Suprapubic skin (tissue), 4 donors: ENCODE data around the gene ZG16. TPM values are rescaled to one million over a fixed set of nuclear protein-coding genes. Genes with fewer than 3 reads are reported as not detected.
"Not testable (repeated sequence)": the region's sequence is repeated elsewhere in the genome, so short reads cannot be mapped to it uniquely, and the experiment has no call there.

Experiments used
- DNase-seq, 2 donors: peaks; one replicate each; pipeline ENCODE4 v3.0.0-alpha.2; 2019; ENCODE audit warnings: low spot score in 2 of 2
- H3K27ac ChIP-seq: fragments of 200-600 bp; sonication (generic); one replicate; pipeline ENCODE4 v1.5.1; 2019
- H3K27me3 ChIP-seq: fragments of 200-600 bp; sonication (generic); one replicate; pipeline ENCODE4 v1.5.1; 2019
- H3K36me3 ChIP-seq: fragments of 200-600 bp; sonication (generic); one replicate; pipeline ENCODE4 v1.5.1; 2019
- H3K4me1 ChIP-seq: fragments of 200-600 bp; sonication (generic); one replicate; pipeline ENCODE4 v1.5.1; 2019
- H3K4me3 ChIP-seq: fragments of 200-600 bp; sonication (generic); one replicate; pipeline ENCODE4 v1.5.1; 2019; ENCODE audit warnings: mild to moderate bottlenecking
- H3K9me3 ChIP-seq: fragments of 200-600 bp; sonication (generic); one replicate; pipeline ENCODE4 v1.5.1; 2019
- EP300 ChIP-seq: sonication (generic); formaldehyde crosslinking; IDR thresholded peaks from one replicate; pipeline ENCODE4 v1.6.1; 2017; ENCODE audit warnings: antibody characterized with exemption
- POLR2A ChIP-seq, 2 donors: fragments of 450-650 bp; IDR thresholded peaks; one replicate each; pipeline ENCODE4 v1.6.1; 2017; ENCODE audit warnings: antibody characterized with exemption in 2 of 2, mild to moderate bottlenecking in 2 of 2, moderate library complexity in 2 of 2
- POLR2AphosphoS5 ChIP-seq, 3 donors: sonication (generic); formaldehyde crosslinking; IDR thresholded peaks; one replicate each; pipeline ENCODE4 v1.6.1; 2017; ENCODE audit warnings: antibody characterized with exemption in 3 of 3
- WGBS: methylation state at CpG from one replicate; pipeline ENCODE4 v1.1.5; 2018; 5-methylcytosine and 5-hydroxymethylcytosine counted together
- total RNA-seq, 4 donors: library from RNA; depleted of rRNA; stranded (reverse); fragments of >200 nt; gene quantifications; one replicate each; pipeline ENCODE4 v1.1.0, GENCODE V29; 2016
- TF ChIP-seq, protein P1 (sequence below), 2 donors: fragments of 200-600 bp in 1 of 2; fragments of 450-650 bp in 1 of 2; sonication (generic) in 1 of 2; IDR thresholded peaks; one replicate each; pipeline ENCODE4 v1.5.1; 2016 to 2019; ENCODE audit warnings: antibody characterized with exemption in 2 of 2, mild to moderate bottlenecking in 1 of 2, moderate library complexity in 1 of 2

Gene ZG16
- total RNA-seq, 4 donors from 2014 or later, result 0.89 TPM; not detected in 3

GRCh38 chr16:29745853-29746345 is 32.2 kb upstream of the ZG16 start, which contains the start of gene C16orf54:
Gene C16orf54 (minus strand): TSS chr16:29745990. CDS start chr16:29744951, 1,039 bp downstream.
- 53% methylated on average over 12 of the region's 12 CpGs for WGBS
- peak; percentile 82 to 86 for DNase-seq
- H3K9me3 ChIP-seq, result no peaks in the 10 kb centered on the region
- H3K4me3 ChIP-seq, result peak within 1 kb of the TSS; percentile 18
- TF ChIP-seq EP300, result no peak
- peak in 1 of 2 donors; percentile 31 for TF ChIP-seq POLR2A (IDR thresholded peaks at IDR 0.05)
- no peak within 1 kb of the TSS for H3K27ac ChIP-seq
- H3K27me3 ChIP-seq, result no peaks in the 10 kb centered on the region
- H3K36me3 ChIP-seq, result no peaks in the 10 kb centered on the region
- H3K4me1 ChIP-seq, result no peaks in the 10 kb centered on the region

DNA sequence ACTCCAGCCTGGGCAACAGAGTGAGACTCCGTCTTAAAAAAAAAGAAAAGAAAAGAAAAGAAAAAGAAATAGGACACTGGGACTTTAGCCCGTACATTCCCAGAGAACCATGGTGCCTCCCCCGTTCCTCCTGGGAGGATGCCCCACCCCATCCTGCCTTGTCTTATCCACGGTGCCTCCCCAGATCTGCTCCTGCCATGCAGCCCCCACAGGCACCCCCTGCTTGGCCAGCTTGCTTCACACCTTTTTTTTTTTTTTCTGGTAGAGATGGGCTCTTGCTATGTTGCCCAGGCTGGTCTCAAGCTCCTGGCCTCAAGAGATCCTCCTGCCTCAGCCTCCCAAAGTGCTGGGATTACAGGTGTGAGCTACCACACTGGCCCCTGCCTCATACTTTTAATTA is 31.5 kb upstream of the ZG16 start:
- not testable (repeated sequence) for DNase-seq, H3K36me3 ChIP-seq, H3K4me1 ChIP-seq, H3K27ac ChIP-seq, H3K9me3 ChIP-seq, H3K27me3 ChIP-seq, H3K4me3 ChIP-seq
- 74% methylated on average over 4 of the region's 4 CpGs for WGBS

DNA sequence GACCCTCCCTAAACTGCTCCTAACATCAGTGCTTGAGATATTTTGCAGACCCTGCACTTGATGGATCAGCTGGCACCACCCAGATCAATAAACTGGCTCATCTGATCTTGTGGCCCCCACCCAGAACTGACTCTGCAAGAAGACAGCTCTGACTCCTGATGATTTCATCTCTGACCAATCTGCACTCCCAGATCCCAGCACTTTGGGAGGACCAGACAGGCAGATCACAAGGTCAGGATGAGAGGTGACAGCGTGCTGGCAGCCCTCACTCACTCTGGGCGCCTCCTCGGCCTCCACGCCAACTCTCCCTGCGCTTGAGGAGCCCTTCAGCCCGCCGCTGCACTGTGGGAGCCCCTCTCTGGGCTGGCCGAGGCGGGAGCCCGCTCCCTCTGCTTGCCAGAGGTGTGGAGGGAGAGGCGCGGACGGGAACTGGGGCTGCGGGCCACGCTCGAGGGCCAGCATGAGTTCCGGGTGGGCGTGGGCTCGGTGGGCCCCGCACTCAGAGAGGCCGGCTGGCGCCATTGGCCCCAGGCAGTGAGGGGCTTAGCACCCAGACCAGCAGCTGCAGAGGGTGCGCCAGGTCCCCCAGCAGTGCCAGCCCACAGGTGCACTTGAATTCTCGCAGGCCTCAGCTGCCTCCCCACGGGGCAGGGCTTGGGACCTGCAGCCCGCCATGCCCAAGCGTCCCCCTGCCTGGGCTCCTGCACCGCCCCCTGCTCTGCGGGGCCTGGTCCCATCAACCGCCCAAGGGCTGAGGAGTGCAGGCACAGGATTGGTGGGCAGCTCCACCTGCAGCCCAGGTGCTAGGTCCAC is 29.9 kb upstream of the ZG16 start:
- 97% methylated on average over 6 of the region's 30 CpGs for WGBS
- TF ChIP-seq, protein P1, sequence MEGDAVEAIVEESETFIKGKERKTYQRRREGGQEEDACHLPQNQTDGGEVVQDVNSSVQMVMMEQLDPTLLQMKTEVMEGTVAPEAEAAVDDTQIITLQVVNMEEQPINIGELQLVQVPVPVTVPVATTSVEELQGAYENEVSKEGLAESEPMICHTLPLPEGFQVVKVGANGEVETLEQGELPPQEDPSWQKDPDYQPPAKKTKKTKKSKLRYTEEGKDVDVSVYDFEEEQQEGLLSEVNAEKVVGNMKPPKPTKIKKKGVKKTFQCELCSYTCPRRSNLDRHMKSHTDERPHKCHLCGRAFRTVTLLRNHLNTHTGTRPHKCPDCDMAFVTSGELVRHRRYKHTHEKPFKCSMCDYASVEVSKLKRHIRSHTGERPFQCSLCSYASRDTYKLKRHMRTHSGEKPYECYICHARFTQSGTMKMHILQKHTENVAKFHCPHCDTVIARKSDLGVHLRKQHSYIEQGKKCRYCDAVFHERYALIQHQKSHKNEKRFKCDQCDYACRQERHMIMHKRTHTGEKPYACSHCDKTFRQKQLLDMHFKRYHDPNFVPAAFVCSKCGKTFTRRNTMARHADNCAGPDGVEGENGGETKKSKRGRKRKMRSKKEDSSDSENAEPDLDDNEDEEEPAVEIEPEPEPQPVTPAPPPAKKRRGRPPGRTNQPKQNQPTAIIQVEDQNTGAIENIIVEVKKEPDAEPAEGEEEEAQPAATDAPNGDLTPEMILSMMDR (IDR thresholded peaks at IDR 0.05), result no peak
- no peak for TF ChIP-seq POLR2AphosphoS5 (IDR thresholded peaks at IDR 0.05)
- no peak for TF ChIP-seq POLR2A (IDR thresholded peaks at IDR 0.05)
- no peak for TF ChIP-seq EP300
- DNase-seq, result no peak
- no peaks in the 10 kb centered on the region for H3K36me3 ChIP-seq
- no peaks in the 10 kb centered on the region for H3K9me3 ChIP-seq
- H3K27ac ChIP-seq, result no peak overlapping the region
- no peaks in the 10 kb centered on the region for H3K27me3 ChIP-seq
- H3K4me1 ChIP-seq, result no peaks in the 10 kb centered on the region
- H3K4me3 ChIP-seq, result no peak overlapping the region

- WGBS, result 47% methylated on average over 4 of the region's 4 CpGs
- not testable (repeated sequence) for H3K4me1 ChIP-seq, DNase-seq, H3K27ac ChIP-seq, H3K27me3 ChIP-seq, H3K4me3 ChIP-seq, H3K36me3 ChIP-seq, H3K9me3 ChIP-seq
Measured at GRCh38 chr16:29748760-29749149, 29.3 kb upstream of the ZG16 start.

- H3K4me3 ChIP-seq, result no peak overlapping the region
- H3K27ac ChIP-seq, result no peak overlapping the region
- no peaks in the 10 kb centered on the region for H3K4me1 ChIP-seq
- H3K27me3 ChIP-seq, result no peaks in the 10 kb centered on the region
- DNase-seq, result no peak
- H3K9me3 ChIP-seq, result no peaks in the 10 kb centered on the region
- WGBS, result 56% methylated on average over 1 of the region's 1 CpG
- TF ChIP-seq, protein P1 (IDR thresholded peaks at IDR 0.05), result no peak
- TF ChIP-seq POLR2A (IDR thresholded peaks at IDR 0.05), result no peak
- no peak for TF ChIP-seq POLR2AphosphoS5 (IDR thresholded peaks at IDR 0.05)
- TF ChIP-seq EP300, result no peak
- H3K36me3 ChIP-seq, result no peaks in the 10 kb centered on the region
Measured at GRCh38 chr16:29753516-29753915, 24.5 kb upstream of the ZG16 start.

DNA sequence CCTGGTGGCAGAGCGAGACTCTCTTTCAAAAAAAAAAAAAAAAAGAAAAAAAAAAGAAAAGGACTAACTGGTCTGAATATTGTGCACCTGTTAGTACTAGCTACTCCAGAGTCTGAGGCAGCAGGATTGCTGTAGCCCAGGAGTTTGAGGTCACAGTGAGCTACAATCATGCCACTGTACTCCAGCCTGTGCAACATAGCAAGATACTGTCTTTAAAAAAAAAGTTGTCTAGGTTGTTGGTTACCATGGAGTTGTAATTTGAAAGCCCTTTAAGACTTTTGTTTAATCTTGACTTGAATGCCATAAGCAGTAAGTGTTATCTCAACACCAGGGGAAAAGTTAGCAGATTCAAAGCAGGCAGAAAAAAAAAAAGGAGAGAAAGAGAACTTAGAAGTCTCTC is 21.4 kb upstream of the ZG16 start:
- Histone ChIP-seq H3K36me3 (no peaks in the 10 kb centered on the region), H3K9me3 (no peaks in the 10 kb centered on the region), H3K27me3 (no peaks in the 10 kb centered on the region), H3K27ac (no peak overlapping the region), H3K4me3 (no peak overlapping the region), H3K4me1 (no peaks in the 10 kb centered on the region)
- DNase-seq, result no peak
- 71% methylated on average over 1 of the region's 1 CpG for WGBS
- TF ChIP-seq POLR2AphosphoS5 (IDR thresholded peaks at IDR 0.05), result no peak
- no peak for TF ChIP-seq POLR2A (IDR thresholded peaks at IDR 0.05)
- TF ChIP-seq, protein P1 (IDR thresholded peaks at IDR 0.05), result no peak
- no peak for TF ChIP-seq EP300

GRCh38 chr16:29757086-29757485 is 21.0 kb upstream of the ZG16 start:
- not testable (repeated sequence) for H3K4me1 ChIP-seq, H3K27me3 ChIP-seq, H3K9me3 ChIP-seq, H3K36me3 ChIP-seq, H3K4me3 ChIP-seq, DNase-seq, H3K27ac ChIP-seq
- 79% methylated on average over 8 of the region's 8 CpGs for WGBS
